Sigmoid colon (tissue), 7 donors: ENCODE results near the gene CCNYL1. TPM values are rescaled to one million over a fixed set of nuclear protein-coding genes. Genes with fewer than 3 reads are reported as not detected.

ENCODE experiments used
- DNase-seq: peaks from one replicate; pipeline ENCODE4 v3.0.0-alpha.2; 2019
- H3K27ac ChIP-seq, 4 donors: fragments of 200-600 bp; sonication (generic); one replicate each; pipeline ENCODE4 v1.5.1; 2016 to 2019; ENCODE audit warnings: mild to moderate bottlenecking in 1 of 4
- H3K27me3 ChIP-seq, 3 donors: fragments of 200-600 bp; sonication (generic); one replicate each; pipeline ENCODE4 v1.5.1; 2019; ENCODE audit warnings: mild to moderate bottlenecking in 1 of 3
- H3K36me3 ChIP-seq, 4 donors: fragments of 200-600 bp; sonication (generic); one replicate each; pipeline ENCODE4 v1.5.1; 2016 to 2019
- H3K4me1 ChIP-seq, 4 donors: fragments of 200-600 bp; sonication (generic); one replicate each; pipeline ENCODE4 v1.5.1; 2017 to 2019
- H3K4me3 ChIP-seq, 4 donors: fragments of 200-600 bp; sonication (generic); one replicate each; pipeline ENCODE4 v1.5.1; 2017 to 2019; ENCODE audit warnings: mild to moderate bottlenecking in 2 of 4, moderate library complexity in 1 of 4
- H3K9me3 ChIP-seq, 4 donors: fragments of 200-600 bp in 3 of 4; sonication (generic) in 3 of 4; one replicate each; pipeline versions ENCODE4 v1.5.1 to v1.6.1; 2013 to 2019
- EP300 ChIP-seq, 4 donors: sonication (generic); formaldehyde crosslinking; IDR thresholded peaks; one replicate each; pipeline ENCODE4 v1.6.1; 2017; ENCODE audit warnings: antibody characterized with exemption in 4 of 4
- POLR2A ChIP-seq, 2 donors: fragments of 450-650 bp; IDR thresholded peaks; one replicate each; pipeline ENCODE4 v1.6.1; 2016; ENCODE audit warnings: antibody characterized with exemption in 2 of 2, mild to moderate bottlenecking in 2 of 2, moderate library complexity in 2 of 2
- POLR2AphosphoS5 ChIP-seq, 4 donors: sonication (generic); formaldehyde crosslinking; IDR thresholded peaks; one replicate each; pipeline ENCODE4 v1.6.1; 2017; ENCODE audit warnings: antibody characterized with exemption in 4 of 4
- WGBS, 2 donors: extraction: QIAGEN DNeasy Blood & Tissue Kit; methylation state at CpG; one replicate each; pipeline ENCODE4 v1.1.7; 2013; 5-methylcytosine and 5-hydroxymethylcytosine counted together
- intact Hi-C: fragments of 100-400 bp; cut with DNase I; formaldehyde crosslinking; loops from one replicate; pipeline ENCODE4 v1.15.1; 2023
- polyA plus RNA-seq, 3 donors: library from polyadenylated mRNA; stranded (reverse); fragments of 200-250 nt; gene quantifications; one replicate each; pipeline ENCODE4 v1.2.3, GENCODE V29; 2013
- total RNA-seq, 4 donors: library from RNA; depleted of rRNA; stranded (reverse); fragments of >200 nt; gene quantifications; one replicate each; pipeline ENCODE4 v1.1.0, GENCODE V29; 2016
- TF ChIP-seq, protein P1 (sequence below), 4 experiments: fragments of 450-650 bp in 3 of 4; fragments of 200-600 bp in 1 of 4; IDR thresholded peaks; one replicate each; pipeline ENCODE4 v1.5.1; 2016 to 2019; ENCODE audit warnings: antibody characterized with exemption in 4 of 4, mild to moderate bottlenecking in 3 of 4, moderate library complexity in 2 of 4
- donor health status: healthy with polysubstance abuse.
- donor health status: Bipolar disorder and iron deficiency.
- donor health status: healthy.

Gene CCNYL1
- total and polyA plus RNA-seq, 7 donors = 9.2 to 49.5 (median 17.8) TPM

DNA sequence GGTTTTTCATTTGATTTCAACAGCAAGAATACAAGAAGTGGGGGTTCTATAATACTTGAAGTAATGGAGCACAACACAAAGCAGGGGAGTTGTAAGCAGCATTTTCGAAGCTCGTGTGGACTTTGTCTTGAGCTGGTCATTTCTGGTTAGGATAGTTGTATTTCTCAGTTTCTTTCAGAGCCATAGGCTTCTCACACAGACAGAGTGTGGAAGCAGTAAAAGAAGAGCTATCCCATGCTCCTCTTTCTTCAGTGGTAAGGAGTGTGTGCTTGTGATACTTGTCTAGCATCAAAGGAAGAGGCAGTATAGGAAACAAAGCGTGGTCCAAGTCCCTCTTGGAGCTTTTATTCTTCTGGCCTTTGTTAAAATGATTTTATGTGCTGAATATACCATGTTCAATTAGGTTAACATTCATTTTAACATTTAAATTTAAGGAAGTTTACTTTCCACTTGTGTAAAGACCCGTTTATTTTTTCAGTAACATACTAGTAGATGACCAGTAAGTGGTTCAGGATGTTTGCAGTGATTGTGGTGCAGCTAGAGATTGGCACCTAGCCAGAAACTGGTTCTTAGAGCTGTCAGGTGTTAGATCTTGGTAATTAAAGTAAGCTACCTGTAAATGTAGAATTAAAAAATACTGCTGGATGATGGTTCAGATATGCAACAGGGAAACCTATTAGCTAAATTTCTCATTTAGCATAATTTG lies 14.6 kb downstream of the CCNYL1 start:
- H3K27me3 ChIP-seq = no peaks in the 10 kb centered on the region
- H3K4me3 ChIP-seq = no peak overlapping the region
- H3K9me3 ChIP-seq = no peaks in the 10 kb centered on the region
- peaks cover 0 to 9% (median 0%) of the 10 kb centered on the region in 4 donors for H3K36me3 ChIP-seq
- DNase-seq = no peak
- H3K4me1 ChIP-seq = no peaks in the 10 kb centered on the region
- H3K27ac ChIP-seq = no peak overlapping the region
- 56 to 73% methylated on average over 4 of the region's 4 CpGs for WGBS, 2 donors
- intact Hi-C loops = no loop called here
- TF ChIP-seq POLR2AphosphoS5 (IDR thresholded peaks at IDR 0.05) (no peak), EP300 (IDR thresholded peaks at IDR 0.05) (no peak), POLR2A (IDR thresholded peaks at IDR 0.05) (no peak)

DNA sequence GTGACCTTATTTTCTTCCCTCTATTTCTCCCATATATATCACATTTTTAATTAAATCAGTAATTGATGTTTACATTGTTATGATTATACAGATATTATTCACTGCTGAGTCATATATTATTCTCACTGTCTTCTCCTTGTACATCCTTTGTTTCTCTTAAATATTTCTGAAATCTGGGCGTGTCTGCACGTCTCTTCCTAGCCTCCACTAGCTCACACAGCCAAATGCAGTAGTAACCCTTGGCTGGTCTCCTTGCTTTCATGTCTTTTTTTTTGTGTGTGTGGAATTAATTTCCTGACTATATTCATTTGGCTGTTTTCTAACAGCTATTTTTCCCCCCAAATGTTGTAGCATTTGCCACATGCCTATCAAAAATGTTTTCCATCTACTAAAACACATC lies 15.8 kb downstream of the CCNYL1 start:
- Histone ChIP-seq H3K36me3 (peaks cover 0 to 9% (median 0%) of the 10 kb centered on the region in 4 donors), H3K27me3 (no peaks in the 10 kb centered on the region), H3K27ac (no peak overlapping the region), H3K4me3 (no peak overlapping the region), H3K9me3 (no peaks in the 10 kb centered on the region), H3K4me1 (no peaks in the 10 kb centered on the region)
- DNase-seq = no peak
- intact Hi-C loops = no loop called here
- no peak for TF ChIP-seq POLR2AphosphoS5 (IDR thresholded peaks at IDR 0.05)
- TF ChIP-seq EP300 (IDR thresholded peaks at IDR 0.05) = no peak
- no peak for TF ChIP-seq POLR2A (IDR thresholded peaks at IDR 0.05)
- TF ChIP-seq, protein P1, sequence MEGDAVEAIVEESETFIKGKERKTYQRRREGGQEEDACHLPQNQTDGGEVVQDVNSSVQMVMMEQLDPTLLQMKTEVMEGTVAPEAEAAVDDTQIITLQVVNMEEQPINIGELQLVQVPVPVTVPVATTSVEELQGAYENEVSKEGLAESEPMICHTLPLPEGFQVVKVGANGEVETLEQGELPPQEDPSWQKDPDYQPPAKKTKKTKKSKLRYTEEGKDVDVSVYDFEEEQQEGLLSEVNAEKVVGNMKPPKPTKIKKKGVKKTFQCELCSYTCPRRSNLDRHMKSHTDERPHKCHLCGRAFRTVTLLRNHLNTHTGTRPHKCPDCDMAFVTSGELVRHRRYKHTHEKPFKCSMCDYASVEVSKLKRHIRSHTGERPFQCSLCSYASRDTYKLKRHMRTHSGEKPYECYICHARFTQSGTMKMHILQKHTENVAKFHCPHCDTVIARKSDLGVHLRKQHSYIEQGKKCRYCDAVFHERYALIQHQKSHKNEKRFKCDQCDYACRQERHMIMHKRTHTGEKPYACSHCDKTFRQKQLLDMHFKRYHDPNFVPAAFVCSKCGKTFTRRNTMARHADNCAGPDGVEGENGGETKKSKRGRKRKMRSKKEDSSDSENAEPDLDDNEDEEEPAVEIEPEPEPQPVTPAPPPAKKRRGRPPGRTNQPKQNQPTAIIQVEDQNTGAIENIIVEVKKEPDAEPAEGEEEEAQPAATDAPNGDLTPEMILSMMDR (IDR thresholded peaks at IDR 0.05) = no peak
- 79% methylated on average over 2 of the region's 2 CpGs for WGBS, 2 donors

DNA sequence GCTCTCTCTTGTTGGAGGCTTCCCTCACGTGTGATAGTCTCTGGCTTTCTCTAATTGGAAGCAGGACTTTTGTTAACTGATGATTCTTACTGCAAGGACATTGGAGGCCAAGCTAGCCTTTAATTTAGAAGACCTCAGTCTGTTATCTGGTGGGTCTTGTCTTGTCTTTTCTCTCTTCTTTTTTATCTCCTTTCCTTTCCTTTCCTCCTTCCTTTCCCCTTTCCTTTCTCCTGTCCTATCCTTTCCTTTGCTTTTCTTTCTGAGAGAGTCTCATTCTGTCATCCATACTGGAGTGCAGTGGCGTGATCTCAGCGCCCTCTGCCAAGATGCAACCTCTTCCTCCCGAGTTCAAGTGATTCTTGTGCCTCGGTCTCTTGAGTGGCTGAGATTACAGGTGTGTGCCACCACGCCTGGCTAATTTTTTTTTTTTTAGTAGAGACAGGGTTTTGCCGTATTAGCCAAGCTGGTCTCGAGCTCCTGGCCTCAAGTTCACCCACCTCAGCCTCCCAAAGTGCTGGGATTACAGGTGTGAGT lies 18.1 kb downstream of the CCNYL1 start:
- Histone ChIP-seq H3K4me3 (no peak overlapping the region), H3K27ac (no peak overlapping the region), H3K36me3 (peaks cover 0 to 9% (median 0%) of the 10 kb centered on the region in 4 donors), H3K4me1 (no peaks in the 10 kb centered on the region), H3K9me3 (no peaks in the 10 kb centered on the region), H3K27me3 (no peaks in the 10 kb centered on the region)
- WGBS, 2 donors = 93 to 97% methylated on average over 8 of the region's 8 CpGs
- intact Hi-C loops = no loop called here
- no peak for DNase-seq
- TF ChIP-seq POLR2AphosphoS5 (IDR thresholded peaks at IDR 0.05) = no peak
- TF ChIP-seq POLR2A (IDR thresholded peaks at IDR 0.05) = no peak
- TF ChIP-seq EP300 (IDR thresholded peaks at IDR 0.05) = no peak
- TF ChIP-seq, protein P1 (IDR thresholded peaks at IDR 0.05) = no peak

DNA sequence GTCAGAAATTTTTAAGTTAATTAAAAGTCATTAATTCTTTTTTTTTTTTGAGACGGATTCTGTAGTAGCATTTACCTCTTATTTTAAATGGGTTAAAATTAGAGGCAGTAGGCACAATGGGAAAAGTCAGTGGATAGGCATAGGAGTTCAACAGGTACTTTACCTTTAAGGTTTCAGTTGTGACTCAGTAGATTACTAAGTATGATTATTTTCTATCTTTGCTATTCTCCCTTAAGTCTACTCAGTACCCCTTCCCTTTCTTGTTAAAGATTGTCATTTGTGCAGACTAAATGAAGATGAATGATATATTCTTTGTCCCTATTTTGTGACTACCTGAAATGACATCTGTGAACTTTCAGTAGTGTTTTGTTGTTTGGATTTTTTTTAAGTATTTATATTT lies 19.7 kb downstream of the CCNYL1 start:
- no peak for DNase-seq
- intact Hi-C loops = no loop called here
- Histone ChIP-seq H3K4me3 (no peak overlapping the region), H3K27ac (no peak overlapping the region), H3K9me3 (no peaks in the 10 kb centered on the region), H3K4me1 (no peaks in the 10 kb centered on the region), H3K36me3 (peaks cover 0 to 9% (median 0%) of the 10 kb centered on the region in 4 donors), H3K27me3 (no peaks in the 10 kb centered on the region)
- 97 to 98% methylated on average over 1 of the region's 1 CpG for WGBS, 2 donors
- TF ChIP-seq POLR2A (IDR thresholded peaks at IDR 0.05) (no peak), EP300 (IDR thresholded peaks at IDR 0.05) (no peak), POLR2AphosphoS5 (IDR thresholded peaks at IDR 0.05) (no peak)
- TF ChIP-seq, protein P1 (IDR thresholded peaks at IDR 0.05) = no peak

DNA sequence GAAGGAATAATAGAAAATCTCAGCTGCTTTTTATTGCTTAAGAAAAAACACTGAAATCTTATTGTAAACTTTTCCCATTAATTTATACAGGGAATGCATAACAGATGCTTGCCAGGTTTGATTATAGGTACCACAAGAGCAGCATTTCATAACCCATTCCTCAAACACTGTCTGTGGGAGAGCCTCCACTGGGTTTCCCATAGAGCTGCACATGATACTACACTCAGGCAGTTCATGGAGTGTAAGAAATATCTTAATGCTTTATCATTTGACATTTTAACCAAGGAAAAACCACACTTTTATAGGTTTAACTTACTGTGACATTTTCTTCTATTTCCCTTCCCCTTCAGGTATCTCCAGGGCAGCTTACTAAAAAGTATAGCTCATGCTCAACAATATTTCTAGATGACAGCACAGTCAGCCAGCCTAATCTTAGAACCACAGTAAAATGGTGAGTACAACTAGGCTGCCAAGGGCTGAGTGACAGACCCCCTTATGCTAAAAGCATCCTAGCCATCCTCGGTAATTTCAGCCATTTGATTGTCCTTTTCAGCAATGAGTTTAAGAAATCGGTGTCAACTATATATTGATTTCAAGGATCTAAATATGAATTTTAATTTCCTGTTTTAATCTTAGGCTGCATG lies 22.3 kb downstream of the CCNYL1 start:
- WGBS, 2 donors = 55 to 92% methylated on average over 2 of the region's 2 CpGs
- intact Hi-C loops = no loop called here
- H3K27me3 ChIP-seq = no peaks in the 10 kb centered on the region
- H3K4me1 ChIP-seq = no peaks in the 10 kb centered on the region
- H3K27ac ChIP-seq = no peak overlapping the region
- TF ChIP-seq POLR2AphosphoS5 (IDR thresholded peaks at IDR 0.05) (no peak), EP300 (IDR thresholded peaks at IDR 0.05) (no peak), POLR2A (IDR thresholded peaks at IDR 0.05) (no peak)
- TF ChIP-seq, protein P1 (IDR thresholded peaks at IDR 0.05) = no peak
- H3K36me3 ChIP-seq = peaks cover 0 to 9% (median 0%) of the 10 kb centered on the region in 4 donors
- H3K4me3 ChIP-seq = no peak overlapping the region
- no peak for DNase-seq
- no peaks in the 10 kb centered on the region for H3K9me3 ChIP-seq
